CD4-positive, alpha-beta T cell treated with Interleukin-4 for 1 hour (primary cell): ENCODE measurements around the gene IFT122.

Source experiments
- DNase-seq, 2 donors: peaks; one replicate each; pipeline ENCODE4 v3.0.0-alpha.2; 2020 to 2022

Gene IFT122

GRCh38 chr3:129440618-129441190, 680 bp downstream of the IFT122 start:
- no peak for DNase-seq

GRCh38 chr3:129441215-129441614, 1.2 kb downstream of the IFT122 start:
- DNase-seq: peak in 1 of 2 donors; percentile 36

GRCh38 chr3:129441782-129442181, 1.8 kb downstream of the IFT122 start:
- DNase-seq: no peak

DNA sequence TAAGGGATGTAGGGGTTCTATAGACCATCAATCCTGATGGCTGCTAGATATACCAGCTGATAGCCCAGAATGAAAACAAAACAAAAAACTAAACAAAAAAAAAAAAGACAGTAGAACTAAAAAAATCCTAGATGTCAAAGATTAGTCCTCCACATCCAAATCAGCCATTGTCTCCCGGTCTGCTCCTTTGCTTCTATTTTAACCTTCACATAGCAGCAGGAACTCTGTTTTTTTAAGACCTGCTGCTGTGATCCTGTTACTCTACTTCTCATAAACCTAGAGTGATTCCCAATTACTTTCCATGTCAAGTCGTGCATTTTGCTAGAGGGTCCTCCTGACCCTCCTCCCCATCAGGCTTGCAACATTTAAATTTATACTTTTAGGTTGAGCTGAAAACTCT, 2.5 kb downstream of the IFT122 start:
- DNase-seq: no peak

DNA sequence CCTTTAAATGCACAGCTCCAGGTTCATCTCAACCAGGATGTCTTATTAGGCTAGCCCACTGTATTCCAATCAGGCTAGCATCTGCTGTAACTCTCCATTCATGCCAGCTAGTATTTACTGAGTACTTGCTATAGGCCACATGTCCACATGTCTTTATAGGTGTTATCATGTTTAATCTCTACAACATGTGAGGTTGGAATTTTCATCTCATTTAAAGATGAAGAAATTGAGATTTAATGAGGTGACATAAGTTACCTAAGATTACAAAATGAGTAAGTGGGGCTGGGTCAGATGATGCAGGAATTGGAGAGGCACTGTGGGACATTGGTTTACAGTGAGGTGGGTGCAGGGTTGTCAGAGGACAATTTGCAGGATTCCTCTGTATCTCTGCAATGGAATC, 2.9 kb downstream of the IFT122 start:
- DNase-seq: no peak

DNA sequence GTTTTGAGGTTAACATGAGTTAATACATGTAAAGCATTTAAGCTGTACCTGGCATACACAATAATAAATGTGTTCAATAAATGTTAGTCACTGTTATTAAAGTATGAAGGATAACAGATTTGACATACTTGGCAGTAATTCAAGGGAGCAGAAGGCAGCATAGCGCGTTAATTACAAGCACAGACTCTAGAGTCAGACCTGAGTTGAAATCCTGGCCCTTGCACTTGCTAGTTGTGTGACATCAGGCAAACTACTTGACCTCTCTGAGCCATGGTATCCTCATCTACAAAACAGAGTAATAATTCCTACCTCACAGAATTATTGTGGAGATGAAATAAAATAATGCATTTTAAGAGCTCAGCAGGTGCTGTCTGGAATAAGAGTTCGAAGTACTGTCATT, 5.4 kb downstream of the IFT122 start:
- no peak for DNase-seq

DNA sequence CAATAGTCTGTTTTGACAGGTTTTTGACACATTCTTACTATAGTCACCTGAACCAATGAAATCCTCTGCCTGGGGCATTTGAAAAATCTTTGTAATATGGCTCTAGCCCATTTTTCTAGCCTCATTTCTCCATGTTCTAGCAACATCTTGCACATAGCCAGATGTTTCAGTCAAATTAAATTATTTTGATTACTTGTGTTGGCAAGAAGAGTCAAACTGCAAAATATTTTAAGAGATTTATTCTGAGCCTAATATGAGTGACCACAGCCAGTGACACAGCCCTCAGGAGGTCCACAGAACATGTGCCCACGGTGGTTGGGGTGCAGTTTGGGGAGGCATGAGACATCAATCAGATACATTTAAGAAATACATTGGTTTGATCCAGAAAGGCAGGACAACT, 6.9 kb downstream of the IFT122 start:
- no peak for DNase-seq

DNA sequence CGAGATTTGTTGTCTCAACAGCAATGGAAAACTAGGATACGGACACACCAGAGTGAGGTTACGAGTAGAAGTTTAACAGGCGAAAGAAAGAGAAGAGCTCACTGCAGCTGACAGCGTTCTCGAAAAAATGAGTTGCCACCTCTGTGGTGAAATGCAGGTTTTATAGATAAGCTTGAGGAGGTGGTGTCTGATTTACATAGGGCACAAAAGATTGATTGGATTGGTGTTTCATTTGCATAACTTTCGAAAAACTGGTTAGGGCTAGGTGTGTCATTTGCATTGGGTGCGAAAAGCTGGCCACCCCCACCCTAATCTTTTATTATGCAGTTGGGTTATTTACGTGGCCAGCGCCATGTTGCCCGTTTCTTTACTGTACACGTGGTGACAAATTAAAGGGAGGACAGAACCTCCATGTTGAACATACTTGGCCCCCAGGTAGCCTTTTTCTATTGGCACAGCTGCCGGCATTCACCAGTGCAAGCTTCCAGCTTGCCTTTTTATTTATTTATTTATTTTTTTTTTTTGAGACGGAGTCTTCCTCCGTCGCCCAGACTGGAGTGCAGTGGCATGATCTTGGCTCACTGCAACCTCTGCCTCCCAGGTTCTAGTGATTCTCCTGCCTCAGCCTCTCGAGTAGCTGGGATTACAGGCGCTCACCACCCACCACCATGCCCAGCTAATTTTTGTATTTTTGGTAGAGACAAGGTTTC, 8.3 kb downstream of the IFT122 start:
- no peak for DNase-seq

- no peak for DNase-seq
These were observed 9.5 kb downstream of the IFT122 start for GRCh38 chr3:129449279-129450115.

DNA sequence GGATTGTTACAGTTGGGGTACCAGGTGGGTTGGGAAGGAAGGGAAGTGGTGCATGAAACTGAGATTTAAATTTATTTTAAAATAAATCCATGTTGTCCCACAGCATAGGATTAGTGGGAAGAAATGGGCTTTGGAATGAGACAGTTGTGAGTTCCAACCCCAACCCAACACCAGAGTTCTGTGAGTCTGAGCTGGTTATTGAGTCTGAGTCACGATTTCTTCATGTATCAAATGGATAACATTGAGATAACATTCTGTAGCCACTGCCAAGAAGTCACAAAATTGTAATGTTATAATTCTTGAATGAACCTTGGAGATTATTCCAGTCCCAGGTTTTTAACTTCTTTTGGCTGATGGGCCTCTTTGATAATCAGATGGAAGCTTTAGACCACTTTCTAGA, 13.7 kb downstream of the IFT122 start:
- no peak for DNase-seq

DNA sequence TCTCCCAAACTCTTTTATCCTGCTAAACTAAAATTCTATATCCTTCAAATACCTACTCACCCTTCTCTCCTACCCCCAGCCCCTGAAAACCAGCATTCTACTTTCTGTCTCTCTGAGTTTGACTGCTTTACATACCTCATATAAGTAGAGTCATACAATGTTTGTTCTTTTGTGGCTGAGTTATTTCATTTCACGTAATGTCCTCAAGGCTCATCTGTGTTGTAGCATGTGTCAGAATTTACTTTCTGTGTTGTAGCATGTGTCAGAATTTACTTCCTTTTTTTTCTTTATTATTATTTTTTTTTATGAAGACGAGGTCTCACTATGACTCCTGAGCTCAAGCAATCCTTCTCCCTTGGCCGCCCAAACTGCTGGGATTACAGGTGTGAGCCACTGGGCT, 20.1 kb downstream of the IFT122 start:
- no peak for DNase-seq

GRCh38 chr3:129460572-129460971, 20.5 kb downstream of the IFT122 start:
- DNase-seq: no peak

GRCh38 chr3:129461022-129461421, 21.0 kb downstream of the IFT122 start:
- DNase-seq: no peak

DNA sequence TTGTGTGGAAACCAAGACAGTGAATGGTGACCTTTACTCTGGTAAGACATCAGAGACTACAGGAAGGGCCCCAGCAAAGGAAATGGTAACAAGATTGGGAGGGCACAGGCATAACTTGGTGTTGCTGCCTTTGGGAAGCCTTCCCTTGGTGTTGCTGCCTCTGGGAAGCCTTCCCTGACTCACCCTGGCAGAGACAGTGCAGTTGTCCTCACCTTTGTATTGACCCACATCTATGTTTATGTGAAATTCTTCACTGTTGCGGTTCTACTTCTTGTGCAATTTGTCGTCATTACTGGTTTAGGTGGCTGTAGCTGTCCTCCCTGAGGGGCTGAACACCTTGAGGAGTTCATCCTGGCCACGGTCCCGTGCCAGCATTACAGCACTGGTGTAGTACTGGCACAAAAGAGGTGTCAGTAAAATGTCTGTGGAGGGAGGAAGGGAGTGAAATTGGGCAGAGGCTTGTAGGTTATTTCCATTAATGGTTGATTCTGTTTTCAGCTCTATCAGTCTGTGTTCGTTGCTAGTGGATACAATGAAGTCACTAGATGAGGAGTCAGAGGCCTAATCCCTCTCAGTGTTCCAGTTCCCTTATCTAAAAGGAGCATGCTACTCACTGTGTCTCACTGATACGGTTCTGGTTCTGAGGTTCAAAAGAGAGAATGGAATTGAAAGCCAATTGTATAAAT, 21.6 kb downstream of the IFT122 start:
- DNase-seq: no peak

DNA sequence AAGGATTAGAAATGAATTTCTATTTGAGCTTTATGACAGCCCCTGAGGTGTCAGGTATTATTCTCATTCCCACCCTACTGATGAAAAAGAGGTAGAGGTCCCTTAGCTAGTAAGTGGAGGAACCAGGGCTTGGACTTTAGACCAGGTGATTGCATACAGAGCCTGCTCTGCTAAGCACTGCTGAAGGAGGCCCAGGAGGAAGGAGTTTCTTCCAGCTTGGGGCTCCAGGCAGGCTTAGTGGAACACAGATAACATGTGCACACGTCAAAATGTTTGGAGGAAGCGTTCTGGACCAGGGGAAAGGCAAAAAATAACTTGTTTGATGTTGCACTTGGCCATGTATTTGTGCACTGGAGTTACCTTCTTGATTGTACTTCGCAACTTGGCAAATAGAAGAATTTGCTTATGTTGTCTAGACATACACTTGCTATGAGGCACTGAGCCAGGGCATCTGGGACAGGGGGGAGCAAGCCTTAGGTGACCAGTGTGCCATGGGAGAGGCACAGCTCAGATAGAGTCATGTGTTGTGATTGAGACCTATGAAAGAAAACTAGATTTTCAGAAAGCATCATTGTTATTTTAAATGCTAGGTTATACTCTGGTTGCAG, 22.4 kb downstream of the IFT122 start:
- DNase-seq: no peak

GRCh38 chr3:129463094-129463493, 23.1 kb downstream of the IFT122 start:
- no peak for DNase-seq

DNA sequence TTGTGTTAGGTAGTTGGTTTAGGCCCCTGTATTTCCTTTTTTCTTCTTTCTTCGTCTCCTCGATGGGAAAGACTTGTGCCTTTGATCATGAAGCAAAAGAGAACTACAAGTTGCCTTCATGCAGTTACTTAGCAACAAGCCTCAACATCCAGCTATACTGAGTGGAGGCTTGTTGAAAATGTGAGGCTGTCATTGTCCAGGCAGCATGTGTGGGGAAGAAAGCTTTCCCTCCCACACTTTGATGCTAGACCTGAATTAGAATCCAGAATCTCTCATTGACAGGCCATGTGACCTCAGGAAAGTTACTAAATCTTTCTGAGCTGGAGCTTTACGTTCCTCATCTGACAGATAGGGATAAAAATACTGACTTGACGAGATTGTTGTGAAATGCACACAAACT, 23.7 kb downstream of the IFT122 start:
- DNase-seq: no peak

- no peak for DNase-seq
These were observed 27.9 kb downstream of the IFT122 start for GRCh38 chr3:129467932-129468331.

GRCh38 chr3:129469026-129469425, 29.0 kb downstream of the IFT122 start:
- DNase-seq: no peak

DNA sequence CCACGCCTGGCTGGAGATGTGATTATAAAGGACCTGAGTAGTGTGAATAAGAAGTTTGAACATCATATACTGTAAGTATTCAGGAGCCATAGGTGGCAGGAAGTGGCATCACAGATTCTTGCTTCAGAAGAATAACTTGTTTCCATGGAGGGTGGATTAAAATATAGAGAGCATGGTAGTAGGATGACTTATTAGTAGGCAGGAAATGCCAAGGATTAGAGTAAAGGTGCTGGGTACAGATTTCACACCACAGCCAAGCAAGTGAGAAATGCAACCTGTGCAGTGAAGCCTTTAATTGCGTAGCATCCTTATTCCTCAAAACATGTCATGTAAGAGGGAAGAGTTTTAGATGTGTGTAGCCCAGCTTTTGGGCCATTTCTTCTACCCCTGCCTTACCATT, 30.8 kb downstream of the IFT122 start:
- no peak for DNase-seq

- DNase-seq: no peak
These were observed 33.2 kb downstream of the IFT122 start for GRCh38 chr3:129473067-129473768.

DNA sequence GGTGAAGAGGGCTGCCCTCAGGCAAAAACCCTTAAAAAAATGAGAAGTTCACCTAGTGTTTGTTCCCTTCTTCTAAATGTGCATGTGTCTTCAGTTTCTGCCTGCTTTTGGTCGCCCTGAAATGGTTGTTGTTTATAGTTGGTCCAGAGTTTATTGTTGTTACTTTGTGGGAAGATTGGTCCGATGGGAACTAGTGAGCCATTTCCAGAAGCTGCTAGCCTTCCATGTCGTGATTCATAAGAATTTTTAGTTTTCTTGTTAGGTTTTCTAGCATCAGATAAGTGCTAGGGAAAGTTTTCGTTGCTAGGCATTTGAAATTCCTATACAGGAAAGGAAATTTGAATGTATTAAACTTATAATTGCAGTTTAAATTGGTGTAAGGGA, 33.7 kb downstream of the IFT122 start:
- no peak for DNase-seq
